HG03066 (cell line): ENCODE data around the gene PRTG.
A peak's percentile ranks its signal among the peaks of the same experiment; 100 is the strongest.
"Not testable (repeated sequence)": the region's sequence is repeated elsewhere in the genome, so short reads cannot be mapped to it uniquely, and the experiment has no call there.

Experiments
- ATAC-seq: cut with Tn5 transposase; IDR thresholded peaks from one replicate; pipeline ENCODE4 v1.9.1; 2021; ENCODE audit warnings: low read depth; ENCODE audit not compliant: unreplicated experiment

Gene PRTG

DNA sequence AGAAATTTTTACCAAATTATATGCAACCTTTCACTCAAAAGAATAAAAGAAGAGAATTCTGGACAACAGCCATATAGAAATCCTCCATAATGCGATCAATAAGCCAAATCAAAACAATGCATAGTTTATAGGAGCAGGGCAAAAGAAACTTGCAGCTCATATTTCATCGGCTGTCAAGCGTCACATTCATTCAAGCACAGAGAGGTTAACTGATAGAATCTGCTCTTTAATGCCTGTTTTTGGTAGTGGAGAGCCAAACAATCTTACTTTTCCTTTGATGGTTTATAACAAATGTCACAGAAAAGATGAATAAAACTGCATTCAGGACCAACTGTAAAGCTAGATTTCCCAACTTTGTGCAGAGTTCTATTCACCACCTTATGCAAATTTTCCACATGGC is 35.4 kb downstream of the PRTG start:
- ATAC-seq, result no peak

DNA sequence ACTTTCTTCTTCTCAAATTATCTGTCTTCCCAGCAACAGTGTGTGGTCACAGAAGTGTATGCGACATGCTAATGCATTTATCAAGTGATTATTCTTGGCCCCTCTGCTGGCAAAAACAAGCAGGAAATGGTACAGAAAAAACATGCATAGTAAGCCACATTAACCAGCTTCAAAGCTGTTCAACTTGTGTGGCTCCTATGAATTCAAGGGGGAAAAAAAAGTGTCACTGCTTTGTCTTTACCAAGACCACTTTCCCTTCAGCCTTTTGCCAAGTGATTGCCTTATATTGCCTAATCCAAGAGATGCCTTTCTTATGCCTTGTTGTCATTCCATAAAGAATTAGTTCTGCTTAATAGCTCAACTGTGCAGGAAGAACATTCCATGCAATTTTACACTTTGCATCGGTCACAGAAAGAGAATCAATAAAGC is 39.1 kb downstream of the PRTG start:
- ATAC-seq, result no peak

DNA sequence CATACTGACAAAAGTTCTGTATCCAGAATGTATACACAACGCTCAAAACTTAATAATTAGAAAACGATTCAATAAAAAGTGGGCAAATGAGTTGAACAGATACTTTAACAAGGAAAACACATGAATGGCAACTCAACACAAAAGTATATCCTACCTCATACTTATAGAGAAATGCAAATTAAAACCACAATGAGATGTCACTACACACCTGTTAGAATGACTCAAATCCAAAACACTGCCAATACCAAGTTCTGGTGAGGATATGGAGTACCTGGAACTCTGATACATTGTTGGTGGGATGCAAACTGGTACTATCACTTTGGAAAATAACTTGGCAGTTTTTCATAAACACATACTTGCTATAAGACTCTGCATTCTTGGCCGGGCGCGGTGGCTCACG is 42.1 kb downstream of the PRTG start:
- no peak for ATAC-seq

DNA sequence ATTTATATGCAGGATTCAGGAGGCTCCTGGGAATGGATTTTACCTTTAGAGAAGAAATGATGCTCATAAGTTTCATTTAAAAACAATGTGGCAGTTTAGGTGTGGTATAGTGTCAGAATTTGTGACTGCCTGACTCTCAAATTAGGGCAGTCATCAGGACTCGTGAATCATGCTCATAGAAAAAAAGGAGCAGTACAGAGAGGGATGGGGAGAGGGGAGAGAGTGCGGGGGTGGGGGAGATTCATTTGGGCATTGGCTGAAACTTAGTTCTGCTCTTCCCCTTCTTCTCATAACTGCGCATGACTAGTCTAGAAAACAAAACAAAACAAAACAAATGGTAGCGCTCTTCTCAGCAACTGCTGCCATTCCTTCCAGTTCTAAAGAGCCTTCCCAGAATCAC is 44.3 kb downstream of the PRTG start:
- no peak for ATAC-seq

DNA sequence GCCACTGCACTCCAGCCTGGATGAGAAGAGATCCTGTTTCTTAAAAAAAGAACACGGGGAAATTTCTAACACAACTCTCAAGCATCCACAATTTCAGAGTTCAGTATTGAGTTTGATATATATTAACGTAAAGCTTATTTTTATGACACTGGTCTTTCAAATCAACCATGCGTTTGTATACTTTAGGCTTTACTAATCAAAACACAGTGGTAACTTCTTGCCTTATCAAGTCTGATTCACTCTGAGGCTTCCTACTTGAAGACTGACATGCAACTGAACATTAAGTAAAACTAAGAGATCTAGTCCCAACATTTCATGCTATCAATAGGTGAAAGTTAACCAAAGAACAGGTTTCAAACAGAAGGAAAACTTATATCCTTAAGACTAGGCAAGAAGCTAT is 46.7 kb downstream of the PRTG start:
- ATAC-seq, result no peak

DNA sequence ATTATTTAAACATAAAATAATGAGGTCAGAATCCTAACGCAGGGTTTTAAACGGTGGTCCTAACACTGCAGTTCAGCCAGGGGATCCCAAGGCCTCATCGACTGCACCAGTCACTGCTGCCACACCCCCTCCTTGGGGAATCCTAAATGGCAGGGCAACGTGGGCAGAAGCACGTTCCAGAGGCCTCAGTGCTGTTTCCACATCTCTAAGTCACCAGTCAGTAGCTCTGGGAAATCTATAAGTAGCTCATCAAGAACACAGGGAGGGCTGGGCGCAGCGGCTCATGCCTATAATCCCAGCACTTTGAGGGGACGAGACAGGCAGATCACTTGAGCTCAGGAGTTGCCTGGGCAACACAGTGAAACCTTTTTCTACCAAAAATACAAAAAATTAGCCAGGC is 47.5 kb downstream of the PRTG start:
- no peak for ATAC-seq

DNA sequence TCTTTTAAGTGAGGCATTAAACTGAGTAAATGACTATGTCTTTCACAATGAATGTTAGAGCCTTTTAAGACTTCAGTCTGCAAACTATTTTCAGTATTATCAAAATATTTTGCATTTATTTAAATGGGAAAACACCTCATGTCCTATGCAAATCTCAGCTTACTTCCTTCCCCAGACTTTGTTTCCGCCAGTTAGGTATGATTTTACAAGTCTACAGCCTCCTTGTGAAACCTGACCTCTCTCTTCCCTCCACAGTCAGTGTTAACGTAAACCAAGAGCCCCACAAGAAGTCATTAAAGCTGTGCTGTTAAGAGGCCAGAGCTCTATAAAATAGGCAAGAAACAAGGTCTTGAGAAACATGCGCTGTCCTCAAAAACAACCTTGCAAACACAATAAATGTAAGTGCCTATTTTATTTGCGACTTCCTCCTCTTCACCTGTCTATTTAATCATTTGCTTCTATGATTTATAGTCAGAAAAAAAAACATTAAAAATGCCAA is 48.3 kb downstream of the PRTG start:
- peak; percentile 88 for ATAC-seq

DNA sequence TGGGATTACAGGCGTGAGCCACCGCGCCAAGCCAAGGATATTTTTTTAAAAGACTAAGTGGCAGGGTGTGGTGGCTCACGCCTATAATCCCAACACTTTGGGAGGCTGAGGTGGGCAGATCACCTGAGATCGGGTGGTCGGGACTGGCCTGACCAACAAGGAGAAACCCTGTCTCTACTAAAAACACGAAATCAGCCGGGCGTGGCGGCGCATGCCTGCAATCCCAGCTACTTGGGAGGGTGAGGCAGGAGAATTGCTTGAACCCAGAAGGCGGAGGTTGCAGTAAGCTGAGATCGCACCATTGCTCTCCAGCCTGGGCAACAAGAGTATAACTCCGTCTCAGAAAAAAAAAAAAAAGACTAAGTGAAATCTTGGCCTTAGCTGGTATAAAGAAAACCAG is 49.8 kb downstream of the PRTG start:
- not testable (repeated sequence) for ATAC-seq

DNA sequence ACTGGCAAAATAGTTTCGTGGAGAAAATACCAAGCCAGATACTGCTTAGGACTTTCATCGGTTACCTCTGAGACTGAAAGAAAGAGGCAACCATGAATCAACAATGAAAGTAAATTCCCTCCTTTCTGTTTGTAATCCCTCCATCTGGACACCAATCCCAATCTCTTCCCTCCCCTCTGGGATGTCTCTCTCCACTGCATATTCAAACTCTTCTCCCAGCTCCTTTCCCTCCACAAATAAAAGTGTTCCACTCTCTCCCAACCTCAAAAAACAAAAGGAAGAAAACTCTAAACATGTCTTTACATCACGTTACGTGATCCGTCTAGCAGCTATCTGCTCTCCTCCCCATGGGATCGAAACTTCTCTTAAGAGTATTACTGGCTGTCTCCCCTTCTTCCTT is 55.2 kb downstream of the PRTG start:
- no peak for ATAC-seq

DNA sequence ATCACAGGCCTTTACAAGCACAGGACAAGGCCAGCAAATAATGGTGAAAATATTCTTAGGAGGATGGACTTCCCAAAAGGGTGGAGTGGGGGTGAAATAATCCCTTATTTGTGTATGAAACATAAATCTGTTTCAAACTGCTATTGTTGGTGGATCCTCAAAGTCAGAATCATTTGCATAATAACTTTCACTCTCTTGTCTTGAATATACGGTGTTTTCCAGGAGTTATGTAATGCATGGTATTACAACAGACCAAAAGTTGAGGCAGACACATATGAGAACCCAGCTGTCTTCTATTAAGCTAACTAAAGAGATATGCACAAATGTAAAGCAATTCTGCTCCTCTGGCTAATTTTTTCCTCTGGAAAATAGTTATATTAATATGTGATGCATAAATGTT is 57.7 kb downstream of the PRTG start:
- no peak for ATAC-seq

DNA sequence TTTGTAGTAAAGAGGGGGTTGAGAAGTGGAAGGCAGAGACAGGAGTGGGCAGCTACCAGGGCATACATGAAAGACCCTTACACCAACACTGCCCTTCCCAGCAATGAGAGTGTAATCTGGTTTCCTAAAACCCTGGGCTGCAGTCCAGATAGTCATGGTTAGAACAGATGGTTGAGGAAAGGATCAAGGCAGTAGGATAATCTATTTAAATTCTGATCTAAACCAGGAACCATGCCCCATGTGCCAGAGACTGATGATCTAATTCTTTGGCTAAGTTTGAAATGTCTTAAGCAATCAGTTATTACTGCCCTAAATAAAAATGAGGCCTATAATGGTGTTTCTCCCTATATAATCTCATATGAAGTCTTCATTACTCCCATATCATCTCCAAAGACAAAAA is 59.6 kb downstream of the PRTG start:
- ATAC-seq, result no peak

DNA sequence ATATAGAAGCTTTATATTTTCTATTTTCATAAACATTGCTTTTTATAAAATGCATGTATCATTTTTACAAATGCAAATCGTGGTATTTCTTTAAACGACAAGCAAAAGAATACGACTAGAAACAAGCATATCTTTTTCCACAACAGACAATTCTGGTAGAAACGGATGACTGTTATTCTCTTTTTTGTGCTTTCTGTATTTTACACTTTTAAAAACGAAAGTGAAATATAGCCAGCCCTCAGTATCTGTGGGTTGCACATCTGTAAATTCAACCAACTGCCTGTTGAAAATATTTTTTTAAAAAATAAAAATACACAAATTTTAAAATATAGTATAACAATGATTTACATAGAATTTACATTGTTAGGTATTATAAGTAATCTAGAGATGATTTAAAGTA is 61.3 kb downstream of the PRTG start:
- ATAC-seq, result no peak

DNA sequence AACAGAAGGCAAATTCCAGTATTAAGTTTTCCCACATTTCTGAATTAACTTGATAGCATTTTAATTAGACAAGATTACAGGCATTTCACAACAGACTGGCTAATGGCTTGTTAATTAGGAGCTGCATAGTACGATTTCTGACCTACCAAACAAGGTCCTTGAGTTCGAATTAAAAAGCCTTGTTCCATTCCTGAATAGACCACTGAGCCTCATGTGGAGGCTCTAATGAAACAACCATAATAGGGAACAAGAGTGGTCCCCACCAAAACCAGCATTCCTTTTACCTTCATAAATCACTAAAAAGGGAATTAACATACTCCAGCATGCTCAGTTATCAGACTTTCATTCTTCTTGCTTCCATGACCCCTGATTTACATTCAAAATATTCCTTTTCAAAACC is 66.4 kb downstream of the PRTG start:
- no peak for ATAC-seq

DNA sequence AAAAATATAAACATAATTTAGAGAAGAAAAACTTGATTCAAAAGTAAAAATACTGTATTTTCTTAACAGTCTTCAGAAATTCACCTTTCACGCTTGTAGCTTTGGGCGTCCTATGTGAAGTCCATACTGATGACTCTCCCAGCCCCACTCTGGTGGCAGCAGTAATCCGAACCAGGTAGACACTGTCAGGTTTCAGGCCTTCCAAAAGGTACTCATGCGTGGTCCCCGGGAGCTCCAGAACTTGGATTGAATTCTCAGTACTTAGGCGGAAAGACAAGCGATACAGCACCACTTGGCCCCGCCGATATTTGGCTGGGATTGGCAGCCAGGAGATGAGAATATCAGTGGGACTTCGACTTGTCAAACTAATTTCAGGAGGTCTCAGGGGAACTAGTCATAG is 69.7 kb downstream of the PRTG start:
- no peak for ATAC-seq

DNA sequence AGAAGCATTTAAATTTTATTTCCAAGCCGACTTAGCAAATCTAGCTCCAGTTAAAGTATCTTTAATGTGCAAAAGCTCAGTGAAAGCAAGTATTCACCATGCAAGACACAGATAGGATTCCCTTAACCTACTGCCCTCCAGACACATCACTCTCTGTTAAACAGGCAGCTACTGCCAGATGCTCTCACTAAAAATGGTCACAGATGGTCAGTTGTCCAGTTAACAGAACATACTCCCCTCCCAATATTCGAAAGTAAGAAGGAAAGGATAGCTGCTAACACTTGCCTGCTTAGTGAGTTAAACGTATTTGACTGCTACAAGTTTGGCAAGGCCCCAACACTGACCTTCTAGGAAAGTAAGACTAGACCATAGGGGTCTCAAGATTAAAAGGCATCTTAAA is 73.7 kb downstream of the PRTG start:
- no peak for ATAC-seq

DNA sequence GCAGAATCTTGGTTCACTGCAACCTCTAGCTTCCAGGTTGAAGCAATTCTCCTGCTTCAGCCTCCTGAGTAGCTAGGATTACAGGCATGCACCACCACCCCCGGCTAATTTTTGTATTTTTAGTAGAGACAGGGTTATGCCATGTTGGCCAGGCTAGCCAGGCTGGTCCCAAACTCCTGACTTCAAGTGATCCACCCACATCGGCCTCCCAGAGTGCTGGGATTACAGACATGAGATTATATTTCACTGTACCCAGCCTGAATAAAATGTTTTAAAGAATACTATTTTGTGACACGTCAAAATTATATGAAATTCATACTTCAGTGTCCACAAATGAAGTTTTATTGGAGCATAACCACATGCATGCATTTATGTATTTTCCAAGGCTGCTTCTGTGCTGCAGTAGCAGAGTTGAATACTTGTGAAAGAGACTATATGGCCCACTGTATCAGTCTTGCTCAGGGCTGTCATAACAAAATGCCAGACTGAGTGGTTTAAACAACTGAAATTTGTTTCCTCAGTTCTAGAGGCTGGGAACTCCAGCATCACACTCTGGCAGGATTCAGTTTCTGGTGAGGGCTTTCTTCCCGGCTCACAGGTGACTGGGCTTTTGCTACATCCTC is 77.2 kb downstream of the PRTG start:
- ATAC-seq, result no peak

DNA sequence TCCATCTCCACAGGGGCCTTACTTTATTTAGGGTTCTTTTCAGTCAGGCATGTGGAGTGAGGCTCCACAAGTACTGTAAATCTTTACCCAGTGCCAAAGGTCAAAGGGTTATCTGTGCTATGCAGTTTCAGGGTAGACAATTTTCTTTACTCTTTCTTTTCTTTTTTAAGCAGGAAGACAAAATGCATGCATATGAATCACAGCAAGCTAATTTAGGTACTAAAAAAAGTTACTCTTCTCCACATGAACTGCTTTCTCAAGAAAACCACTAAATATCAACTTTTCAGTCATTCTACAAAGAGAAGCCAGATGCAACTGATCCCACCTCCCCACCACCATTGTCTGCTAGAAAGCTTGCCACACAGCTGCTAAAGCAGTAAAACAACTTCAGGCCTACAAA is 81.5 kb downstream of the PRTG start:
- no peak for ATAC-seq

DNA sequence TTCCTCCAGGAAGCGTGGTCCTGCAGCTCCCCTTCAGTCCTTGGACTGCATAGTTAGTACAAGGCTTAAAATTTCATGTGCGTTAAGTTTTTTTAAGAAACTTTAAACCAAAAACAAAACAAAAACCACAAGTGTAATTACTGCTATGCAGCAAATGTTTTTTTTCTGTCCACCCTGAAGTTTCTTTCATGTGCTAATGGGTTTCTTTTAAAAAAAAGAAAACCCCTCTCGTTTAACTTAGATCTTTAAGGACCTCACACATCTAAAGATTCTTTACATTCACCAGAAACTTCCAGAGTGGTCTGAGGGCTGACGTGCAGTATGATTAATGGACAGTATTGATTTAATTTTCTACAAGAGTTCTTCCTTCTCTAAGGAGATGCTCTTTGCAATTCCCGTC is 82.8 kb downstream of the PRTG start:
- no peak for ATAC-seq

DNA sequence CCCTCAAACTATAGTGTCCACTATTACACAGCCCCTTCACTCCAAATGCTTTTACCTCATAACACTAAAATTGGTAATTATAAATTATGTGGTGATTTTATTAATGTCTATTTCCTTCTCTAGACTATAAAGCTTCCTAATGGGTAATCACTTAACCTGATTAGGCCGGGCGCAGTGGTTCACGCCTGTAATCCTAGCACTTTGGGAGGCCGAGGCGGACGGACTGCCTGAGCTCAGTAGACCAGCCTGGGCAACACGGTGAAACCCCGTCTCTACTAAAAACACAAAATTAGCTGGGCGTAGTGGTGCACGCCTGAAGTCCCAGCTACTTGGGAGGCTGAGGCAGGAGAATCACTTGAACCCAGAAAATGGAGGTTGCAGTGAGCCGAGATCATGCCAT is 83.5 kb downstream of the PRTG start:
- ATAC-seq, result no peak

DNA sequence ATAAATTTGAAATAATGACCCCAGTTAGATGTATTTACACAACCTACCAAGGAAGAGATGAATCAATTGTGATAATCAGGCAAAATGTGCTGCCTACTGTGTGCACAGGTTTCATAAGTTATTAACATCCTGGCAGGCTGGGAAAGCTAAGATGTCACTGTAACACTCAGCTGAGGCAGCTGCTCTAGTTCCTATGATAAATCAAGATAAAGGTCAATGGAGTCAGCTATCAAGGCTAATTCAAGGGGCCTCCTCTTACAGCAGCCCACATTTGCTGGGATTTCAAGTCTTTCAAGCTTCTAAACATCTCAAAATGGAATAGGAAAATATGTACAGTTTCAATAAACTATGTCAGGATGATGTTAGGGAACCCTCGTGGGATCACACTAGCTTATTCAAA is 84.1 kb downstream of the PRTG start:
- no peak for ATAC-seq

DNA sequence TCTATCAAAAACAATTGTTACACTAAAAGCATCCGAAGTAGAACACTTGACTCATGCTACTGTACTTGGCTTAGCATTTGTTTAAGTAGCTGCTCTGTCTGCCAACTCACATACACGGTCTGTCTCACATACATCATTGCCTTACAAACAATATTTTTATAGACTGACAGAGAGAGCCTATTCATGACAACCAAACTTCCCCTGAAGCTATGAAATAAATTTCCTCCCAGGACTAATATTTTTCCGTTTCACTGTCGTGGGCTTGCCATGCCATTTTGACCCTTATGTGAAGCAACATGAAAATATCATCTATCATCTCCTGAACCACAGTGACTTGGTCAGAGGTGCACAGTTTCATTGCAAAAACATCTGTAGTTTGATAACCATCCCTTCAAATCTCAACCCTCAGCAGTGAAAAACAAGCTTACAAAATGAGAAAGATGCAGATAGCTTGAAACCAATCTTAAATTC is 88.4 kb downstream of the PRTG start:
- no peak for ATAC-seq

DNA sequence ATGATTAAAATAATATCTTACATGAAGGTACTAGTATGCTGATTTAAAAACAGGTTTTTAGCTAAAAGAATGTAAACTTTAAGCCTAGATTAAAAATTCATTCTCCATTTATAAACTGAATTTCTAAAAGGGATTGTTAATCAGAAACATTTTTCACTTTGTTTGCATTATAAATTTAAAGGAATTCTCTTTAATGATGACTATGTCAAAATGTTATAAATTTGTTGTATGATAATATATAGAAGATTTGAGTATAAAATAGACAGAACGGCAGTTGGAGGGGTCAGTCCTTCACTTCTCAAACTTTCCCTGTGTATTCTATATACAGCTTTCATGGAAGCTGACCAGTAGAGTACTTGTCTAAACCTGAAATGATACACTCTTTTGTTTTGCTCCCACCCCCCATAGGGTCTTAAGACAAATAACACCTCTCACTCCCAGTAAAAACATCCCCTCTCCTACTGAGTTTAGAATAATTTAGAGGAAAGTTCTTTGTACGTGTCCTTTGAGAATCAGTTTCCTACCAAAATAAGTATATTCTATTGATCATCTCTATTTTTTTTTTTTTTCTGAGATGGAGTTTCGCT is 90.0 kb downstream of the PRTG start:
- no peak for ATAC-seq

DNA sequence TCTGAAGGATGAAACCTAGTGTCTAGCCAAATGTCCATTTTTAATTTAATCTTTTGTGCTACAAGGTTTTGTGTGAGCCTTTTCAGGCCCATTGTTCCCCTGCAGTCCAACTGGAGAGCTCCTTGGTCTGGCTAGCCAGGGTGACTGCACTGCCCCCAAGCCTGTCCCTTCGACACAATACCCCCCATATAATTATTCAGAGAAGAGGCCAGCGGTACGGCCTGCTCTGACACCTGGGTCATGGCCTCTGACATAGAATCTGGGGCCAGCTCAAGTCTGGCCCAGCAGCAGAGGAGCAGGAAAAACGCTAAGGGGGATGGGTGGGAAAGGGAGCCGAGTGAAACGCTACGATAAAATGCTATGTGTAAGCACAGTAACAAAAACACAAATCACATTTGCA is 90.6 kb downstream of the PRTG start:
- no peak for ATAC-seq
